Posterior vena cava (tissue), 2 donors: ENCODE results near the gene ADAMTS7. TPM values are rescaled to one million over a fixed set of nuclear protein-coding genes. Genes with fewer than 3 reads are reported as not detected.
A peak's percentile ranks its signal among the peaks of the same experiment; 100 is the strongest.
"Not testable (repeated sequence)": the region's sequence is repeated elsewhere in the genome, so short reads cannot be mapped to it uniquely, and the experiment has no call there.

Experiments
- DNase-seq: peaks from one replicate; pipeline ENCODE4 v3.0.0-alpha.2; 2020; ENCODE audit warnings: low spot score
- intact Hi-C, 2 donors: fragments of 100-400 bp; cut with DNase I; formaldehyde crosslinking; loops; one replicate each; pipeline versions ENCODE4 v1.14.1 to v1.14.2; 2022 to 2023
- long read RNA-seq, 2 donors: library from polyadenylated mRNA; unstranded; transcript quantifications; one replicate each; pipeline ENCODE4 v2.0.0, GENCODE V29; 2020 to 2021
- total RNA-seq, 2 donors: library from RNA; stranded (reverse); fragmentation: NEBNext Ultra II Directional; extraction: Animal tissue kit (Norgen Biotek cat#: 25700); gene quantifications; one replicate each; pipeline ENCODE4 v1.2.1, GENCODE V29; 2021
- donor health status: DM: yes; HTN: yes; CAD: no.
- donor health status: DM: yes; HTN: yes; CAD: no.

Gene ADAMTS7, protein sequence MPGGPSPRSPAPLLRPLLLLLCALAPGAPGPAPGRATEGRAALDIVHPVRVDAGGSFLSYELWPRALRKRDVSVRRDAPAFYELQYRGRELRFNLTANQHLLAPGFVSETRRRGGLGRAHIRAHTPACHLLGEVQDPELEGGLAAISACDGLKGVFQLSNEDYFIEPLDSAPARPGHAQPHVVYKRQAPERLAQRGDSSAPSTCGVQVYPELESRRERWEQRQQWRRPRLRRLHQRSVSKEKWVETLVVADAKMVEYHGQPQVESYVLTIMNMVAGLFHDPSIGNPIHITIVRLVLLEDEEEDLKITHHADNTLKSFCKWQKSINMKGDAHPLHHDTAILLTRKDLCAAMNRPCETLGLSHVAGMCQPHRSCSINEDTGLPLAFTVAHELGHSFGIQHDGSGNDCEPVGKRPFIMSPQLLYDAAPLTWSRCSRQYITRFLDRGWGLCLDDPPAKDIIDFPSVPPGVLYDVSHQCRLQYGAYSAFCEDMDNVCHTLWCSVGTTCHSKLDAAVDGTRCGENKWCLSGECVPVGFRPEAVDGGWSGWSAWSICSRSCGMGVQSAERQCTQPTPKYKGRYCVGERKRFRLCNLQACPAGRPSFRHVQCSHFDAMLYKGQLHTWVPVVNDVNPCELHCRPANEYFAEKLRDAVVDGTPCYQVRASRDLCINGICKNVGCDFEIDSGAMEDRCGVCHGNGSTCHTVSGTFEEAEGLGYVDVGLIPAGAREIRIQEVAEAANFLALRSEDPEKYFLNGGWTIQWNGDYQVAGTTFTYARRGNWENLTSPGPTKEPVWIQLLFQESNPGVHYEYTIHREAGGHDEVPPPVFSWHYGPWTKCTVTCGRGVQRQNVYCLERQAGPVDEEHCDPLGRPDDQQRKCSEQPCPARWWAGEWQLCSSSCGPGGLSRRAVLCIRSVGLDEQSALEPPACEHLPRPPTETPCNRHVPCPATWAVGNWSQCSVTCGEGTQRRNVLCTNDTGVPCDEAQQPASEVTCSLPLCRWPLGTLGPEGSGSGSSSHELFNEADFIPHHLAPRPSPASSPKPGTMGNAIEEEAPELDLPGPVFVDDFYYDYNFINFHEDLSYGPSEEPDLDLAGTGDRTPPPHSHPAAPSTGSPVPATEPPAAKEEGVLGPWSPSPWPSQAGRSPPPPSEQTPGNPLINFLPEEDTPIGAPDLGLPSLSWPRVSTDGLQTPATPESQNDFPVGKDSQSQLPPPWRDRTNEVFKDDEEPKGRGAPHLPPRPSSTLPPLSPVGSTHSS (N-terminal part only)
- 1 to 10 TPM; 6.7 to 8.9 TPM for total RNA-seq
- long read RNA-seq, donor 1, partial matches to known transcripts: 4 of 6 reads
- long read RNA-seq, donor 1, other reads (novel, unspliced or antisense): 2 of 6 reads
- long read RNA-seq, donor 2, partial matches to known transcripts: 5 of 10 reads
- long read RNA-seq, donor 2, other reads (novel, unspliced or antisense): 5 of 10 reads

DNA sequence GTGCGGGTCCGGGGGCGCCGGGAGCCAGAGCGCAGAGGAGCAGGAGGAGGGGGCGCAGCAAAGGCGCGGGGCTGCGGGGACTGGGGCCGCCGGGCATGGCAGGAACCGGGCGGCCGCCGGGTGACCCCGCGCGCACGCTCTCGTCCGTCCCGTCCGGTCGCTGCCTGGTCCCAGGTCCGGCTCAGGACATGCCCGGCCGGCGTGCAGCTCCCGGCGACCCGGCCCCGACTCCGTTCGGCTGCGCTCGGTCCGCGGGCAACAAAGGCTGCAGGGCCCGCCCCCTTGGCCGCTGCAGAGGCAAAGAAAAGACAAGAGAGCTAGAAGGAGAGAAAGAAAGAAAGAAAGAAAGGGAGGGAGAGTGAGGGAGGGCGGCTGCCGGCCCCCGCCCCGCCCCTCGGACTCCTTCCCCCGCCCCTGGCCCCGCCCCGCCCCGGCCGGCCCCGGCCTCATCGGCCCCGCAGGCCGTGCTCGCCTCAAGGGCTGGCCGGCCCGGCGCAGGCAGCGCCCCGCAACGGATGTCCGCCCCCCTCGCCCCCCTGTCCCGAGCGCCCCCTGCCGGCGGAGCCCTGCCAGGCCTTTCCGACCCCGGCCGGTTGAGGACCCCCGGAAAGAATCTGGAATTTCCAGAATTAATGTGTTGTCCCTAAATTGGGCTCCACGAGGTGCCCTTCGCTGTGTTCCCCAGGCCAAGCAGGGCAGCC, at the start of gene ADAMTS7:
Gene ADAMTS7, minus strand, starts transcription at position 341 of the 701 bp plus-strand sequence. Its CDS starts 244 bp downstream, at position 97.
- intact Hi-C loops: loop anchor here in 1 of 2 donors (5.0 kb wide), 1 partner anchor 1029 kb away; no protein-coding TSS in a partner anchor
- DNase-seq: peak; percentile 92

DNA sequence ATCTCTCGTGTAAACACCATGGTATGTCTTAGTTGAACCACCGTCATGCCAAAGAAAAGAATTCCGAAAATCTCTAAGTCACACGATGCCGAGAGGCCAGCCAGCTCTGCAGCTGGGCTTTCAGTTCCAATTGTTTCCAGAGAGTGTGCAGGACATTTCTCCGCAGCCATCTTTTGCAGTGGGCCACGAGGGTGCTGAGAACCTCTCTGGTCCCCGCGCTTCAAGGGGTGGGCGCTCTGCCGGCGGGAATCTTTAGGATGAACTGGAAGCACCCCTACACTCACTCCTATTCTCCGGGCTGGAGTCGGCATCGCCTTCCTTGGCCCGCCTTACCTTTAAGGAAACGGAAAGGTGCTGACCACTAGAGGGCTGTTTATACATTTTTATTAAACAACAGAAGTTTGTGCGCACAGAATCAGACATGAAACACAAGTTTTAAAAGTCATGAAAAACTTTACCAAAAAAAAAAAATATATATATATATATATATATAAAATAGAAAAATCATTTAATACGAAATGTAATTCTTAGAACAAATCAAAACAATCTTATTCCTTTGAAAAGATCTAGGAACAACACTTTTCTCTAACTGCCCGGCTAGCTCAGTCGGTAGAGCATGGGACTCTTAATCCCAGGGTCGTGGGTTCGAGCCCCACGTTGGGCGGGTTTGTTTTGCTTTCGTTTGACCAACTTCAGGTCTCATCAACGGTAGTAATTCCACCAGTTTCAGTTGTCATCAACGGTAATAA, 48.9 kb upstream of the ADAMTS7 start:
- DNase-seq: peak; percentile 93
- intact Hi-C loops: no loop called here

DNA sequence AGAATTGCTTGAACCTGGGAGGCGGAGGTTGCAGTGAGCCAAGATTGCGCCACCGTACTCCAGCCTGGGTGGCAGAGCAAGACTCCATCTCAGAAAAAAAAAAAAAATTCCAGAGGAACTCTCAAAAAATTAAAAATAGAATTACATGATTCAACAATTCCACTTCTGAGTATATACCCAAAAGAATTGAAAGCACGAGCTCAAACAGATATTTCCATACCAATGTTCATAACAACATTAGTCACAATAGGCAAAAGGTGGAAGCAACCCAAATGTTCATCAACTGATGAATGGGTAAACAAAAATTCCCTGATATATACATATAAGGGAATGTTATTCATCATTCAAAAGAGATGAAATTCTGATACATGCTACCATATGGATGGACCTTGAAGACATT, 44.5 kb upstream of the ADAMTS7 start:
- intact Hi-C loops: no loop called here
- DNase-seq: no peak

DNA sequence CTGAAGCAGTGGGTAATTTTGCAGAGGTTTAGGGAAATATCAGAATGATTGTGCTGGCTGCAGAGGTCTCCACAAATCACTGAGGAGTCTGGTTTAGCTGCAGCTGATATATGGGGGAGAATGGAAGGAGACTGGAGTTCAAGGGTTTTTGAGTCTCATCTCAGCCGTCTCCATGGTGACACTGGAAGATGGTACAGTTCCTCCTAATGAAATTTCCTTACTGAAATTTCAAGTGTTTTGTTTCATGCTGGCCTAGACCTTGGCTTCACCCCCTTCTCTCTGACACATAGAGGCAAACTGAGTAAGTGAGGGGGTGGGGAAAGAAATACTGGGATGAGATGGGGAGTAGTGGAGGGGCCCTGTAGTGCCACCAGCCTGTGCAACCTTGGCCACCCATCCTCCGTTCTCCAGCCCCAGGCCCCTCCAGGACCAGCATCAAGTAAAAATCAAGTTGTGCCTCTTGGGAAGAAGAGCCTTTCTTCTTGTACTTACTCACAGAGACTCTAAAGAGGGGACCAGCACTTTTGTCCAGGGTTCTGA, 43.6 kb upstream of the ADAMTS7 start:
- intact Hi-C loops: no loop called here
- no peak for DNase-seq

DNA sequence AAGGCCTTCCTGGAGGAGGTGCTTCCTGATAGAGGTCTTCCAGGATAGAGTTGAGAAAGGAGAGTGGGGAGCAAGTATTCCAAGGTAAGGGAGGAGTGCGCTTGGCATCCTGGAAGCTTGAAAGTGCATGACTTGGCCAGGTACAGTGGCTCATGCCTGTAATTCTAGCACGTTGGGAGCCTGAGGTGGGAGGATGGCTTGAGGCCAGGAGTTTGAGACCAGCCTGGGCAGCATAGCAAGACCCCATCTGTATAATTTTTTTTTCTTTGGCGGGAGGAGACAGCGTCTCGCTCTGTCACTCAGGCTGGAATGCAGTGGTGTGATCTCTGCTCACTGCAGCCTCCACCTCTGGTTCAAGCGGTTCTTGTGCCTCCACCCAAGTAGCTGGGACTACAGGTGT, 42.2 kb upstream of the ADAMTS7 start:
- intact Hi-C loops: no loop called here
- peak; percentile 54 for DNase-seq

DNA sequence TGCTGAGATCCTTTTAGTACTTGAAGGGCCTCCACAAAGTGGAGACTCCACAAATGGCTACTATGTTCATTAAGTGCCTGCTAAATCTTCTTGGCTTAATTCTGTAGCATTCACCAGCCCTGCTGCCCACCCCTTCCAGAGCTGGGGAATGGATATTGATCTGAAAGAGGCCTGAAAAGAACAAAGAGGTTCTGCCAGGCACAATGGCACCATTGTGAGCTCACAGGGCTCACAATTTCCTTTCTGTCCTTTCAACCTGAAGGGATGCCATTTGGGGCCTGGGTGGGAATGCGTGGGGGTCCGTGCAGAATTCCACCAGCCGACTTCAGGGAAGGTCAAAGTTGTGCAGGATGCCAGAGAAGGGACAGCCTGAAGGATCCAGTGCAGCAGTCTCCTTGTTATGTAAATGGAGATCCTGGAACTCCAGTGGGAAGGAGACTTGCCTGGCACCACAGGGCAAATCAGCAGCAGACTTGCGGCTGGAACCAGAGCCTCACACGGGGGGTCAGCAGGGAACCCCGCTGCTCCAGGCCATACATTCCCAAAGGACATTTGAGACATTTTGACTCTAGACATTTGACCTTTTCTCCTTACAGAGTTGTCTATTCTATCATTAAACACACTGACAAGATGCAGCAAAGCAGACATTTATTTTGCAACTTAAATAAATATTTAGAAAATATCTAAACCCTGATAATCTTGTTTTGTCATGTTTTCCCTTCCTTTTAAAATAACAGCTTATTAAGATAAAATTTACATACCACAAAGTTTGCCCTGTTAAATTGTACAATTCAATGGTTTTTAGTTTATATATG, 39.9 kb upstream of the ADAMTS7 start:
- peak; percentile 29 for DNase-seq
- intact Hi-C loops: no loop called here

DNA sequence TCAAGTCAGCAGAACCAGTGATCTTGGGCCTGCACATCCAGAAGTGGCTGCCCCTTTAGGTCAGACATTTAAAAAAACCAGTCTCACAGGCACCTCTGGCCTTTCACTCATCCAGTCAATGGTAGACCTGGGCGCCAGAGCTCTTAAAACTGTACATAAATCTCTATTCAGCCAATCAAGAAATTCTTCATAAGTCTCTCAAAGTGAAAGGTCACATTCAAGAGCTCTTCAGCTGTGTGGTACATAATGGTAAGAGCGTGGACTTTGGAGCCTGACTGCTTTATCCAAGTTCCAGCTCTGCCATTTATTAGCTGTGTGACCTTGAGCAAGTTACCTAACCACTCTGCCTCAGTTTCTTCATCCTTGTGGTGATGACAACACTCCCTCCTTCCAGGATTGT, 39.1 kb upstream of the ADAMTS7 start:
- intact Hi-C loops: no loop called here
- no peak for DNase-seq

DNA sequence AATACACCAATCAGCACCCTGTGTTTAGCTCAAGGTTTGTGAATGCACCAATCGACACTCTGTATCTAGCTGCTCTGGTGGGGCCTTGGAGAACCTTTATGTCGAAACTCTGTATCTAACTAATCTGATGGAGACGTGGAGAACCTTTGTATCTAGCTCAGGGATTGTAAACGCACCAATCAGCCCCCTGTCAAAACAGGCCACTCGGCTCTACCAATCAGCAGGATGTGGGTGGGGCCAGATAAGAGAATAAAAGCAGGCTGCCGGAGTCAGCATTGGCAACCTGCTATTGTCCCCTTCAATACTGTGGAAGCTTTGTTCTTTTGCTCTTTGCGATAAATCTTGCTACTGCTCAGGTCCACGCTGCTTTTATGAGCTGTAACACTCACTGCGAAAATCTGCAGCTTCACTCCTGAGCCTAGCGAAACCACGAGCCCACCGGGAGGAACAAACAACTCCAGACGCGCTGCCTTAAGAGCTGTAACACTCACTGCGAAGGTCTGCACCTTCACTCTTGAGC, 36.2 kb upstream of the ADAMTS7 start:
- DNase-seq: peak; percentile 31
- intact Hi-C loops: not testable (repeated sequence)

DNA sequence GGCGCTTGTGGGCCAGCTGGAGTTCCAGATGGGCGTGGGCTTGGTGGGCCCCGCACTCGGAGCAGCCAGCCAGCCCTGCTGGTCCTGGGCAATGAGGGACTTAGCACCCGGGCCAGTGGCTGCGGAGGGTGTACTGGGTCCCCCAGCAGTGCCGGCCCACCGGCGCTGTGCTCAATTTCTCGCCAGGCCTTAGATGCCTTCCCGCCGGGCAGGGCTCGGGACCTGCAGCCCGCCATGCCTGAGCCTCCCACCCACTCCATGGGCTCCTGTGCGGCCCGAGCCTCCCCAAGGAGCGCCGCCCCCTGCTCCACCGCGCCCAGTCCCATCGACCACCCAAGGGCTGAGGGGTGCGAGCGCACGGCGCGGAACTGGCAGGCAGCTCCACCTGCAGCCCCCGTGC, 35.6 kb upstream of the ADAMTS7 start:
- intact Hi-C loops: not testable (repeated sequence)
- DNase-seq: peak; percentile 61

DNA sequence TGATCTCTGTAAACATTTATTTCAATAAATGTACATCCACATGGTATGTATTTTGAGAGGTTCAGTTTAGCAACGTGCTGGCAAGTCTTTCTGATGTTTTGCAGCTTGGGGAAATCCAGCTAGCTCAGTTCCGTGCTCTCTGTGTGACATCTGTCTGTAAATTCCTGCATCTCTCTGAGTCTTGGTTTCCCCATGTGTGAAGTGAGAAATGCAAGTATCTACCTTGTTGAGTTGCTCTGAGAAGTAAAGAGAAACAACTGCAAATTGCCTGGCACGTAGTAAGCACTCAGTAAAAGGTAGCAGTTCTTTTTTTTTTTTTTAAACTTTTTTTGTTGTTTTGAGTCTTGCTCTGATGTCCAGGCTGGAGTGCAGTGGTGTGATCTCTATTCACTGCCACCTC, 31.3 kb upstream of the ADAMTS7 start:
- intact Hi-C loops: no loop called here
- no peak for DNase-seq

DNA sequence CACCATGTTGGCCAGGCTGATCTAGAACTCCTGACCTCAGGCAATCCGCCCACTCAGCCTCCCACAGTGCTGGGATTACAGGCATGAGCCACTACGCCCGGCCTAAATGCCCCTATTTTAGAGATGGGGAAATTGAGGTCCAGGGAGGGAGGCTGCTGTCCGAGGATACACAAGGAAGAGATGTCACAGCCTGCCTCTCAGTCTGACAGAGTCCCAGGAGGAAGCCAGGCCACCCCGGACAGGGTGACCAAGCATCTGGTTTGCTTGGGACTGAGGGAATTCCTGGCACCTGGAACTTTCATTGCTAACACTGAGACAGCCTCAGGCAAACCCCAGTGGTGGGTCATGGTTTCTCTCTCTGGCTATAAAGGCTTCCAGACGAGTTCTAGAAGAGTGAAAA, 30.6 kb upstream of the ADAMTS7 start:
- peak; percentile 42 for DNase-seq
- intact Hi-C loops: no loop called here

DNA sequence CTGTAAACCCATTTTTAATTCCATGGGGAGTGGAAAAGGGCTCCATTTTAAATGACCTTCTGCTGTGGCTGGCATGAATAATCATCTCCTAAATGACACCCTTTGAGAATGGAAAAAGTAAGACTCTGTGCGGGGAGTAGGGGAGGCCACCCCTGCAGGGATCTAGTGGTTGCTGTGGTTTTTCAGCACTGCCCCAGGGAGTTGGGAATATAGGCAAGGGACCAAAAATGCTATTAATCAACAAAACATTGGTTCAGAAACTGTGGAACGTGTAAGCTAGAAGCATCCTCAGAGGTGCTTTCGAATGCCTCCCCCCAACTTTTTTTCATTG, 30.1 kb upstream of the ADAMTS7 start:
- intact Hi-C loops: no loop called here
- DNase-seq: peak; percentile 38

DNA sequence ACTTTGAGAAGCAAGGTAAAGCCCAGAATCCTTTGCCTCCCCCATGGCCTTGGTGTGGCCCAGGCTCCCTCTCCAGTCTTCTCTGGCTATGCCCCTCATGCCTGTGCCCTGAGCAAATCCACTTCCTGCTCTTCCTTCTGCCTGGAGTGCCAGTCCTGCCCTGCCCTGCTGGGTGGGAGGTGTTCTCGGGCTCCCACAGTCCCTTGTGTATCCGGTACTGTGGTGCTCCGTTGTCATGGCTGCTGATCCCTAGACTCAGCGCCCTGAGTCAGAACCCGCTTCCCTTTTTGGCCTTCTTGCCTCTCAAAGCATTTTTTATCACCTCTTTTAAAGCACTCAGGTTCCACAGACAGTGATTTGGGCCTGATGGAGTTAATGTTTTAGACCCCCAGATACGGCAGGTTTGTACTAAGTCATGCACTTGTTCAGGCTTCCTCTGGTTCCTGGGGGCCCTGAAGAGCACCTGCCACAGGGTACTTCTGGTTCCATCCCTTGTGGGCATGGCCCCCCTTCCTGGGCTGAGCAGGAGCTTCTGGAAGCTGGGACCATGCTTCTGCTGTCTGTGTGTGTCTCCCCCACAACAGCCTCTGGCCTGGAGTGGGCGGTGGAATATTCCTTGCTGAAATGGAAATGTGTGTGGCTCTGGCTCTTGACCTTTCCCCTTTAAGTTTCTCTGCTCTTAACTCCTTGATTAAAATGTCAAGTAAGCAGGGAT, 29.6 kb upstream of the ADAMTS7 start:
- intact Hi-C loops: no loop called here
- DNase-seq: peak; percentile 76

DNA sequence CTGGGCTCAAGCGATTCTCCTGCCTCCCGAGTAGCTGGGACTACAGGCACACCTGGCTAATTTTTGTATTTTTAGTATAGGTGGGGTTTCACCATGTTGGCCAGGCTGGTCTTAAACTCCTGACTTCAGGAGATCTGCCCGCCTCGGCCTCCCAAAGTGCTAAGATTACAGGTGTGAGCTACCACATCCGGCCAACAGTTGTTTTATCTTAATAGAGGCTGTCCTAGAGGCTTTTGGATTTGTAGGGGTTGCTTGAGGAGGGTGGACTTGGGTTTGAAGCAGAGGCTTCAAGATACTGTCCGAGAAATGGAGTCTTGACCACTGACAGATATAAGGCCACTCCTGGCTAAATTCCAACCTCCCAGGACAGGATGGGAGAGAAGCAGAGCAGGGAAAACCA, 27.9 kb upstream of the ADAMTS7 start:
- intact Hi-C loops: not testable (repeated sequence)
- DNase-seq: peak; percentile 17

DNA sequence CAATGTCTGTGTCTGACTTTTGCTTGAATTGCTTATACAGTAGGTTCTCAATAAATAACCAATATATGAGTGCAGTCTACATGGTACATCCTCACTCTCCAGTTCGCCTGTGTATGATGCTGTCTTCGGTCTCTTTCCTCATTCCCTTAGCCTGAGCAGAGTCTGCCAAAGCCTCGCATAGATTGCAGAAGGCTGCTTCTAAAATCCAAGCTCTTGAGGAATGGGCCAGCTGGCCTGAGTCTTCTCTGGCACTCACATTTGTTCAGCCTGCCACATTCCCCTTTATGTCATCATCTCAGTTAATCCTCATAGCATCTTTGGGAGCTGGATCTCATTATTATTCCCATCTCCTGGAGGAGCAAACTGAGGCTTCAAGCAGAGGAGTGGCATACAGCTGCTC, 27.2 kb upstream of the ADAMTS7 start:
- intact Hi-C loops: no loop called here
- DNase-seq: peak; percentile 85

DNA sequence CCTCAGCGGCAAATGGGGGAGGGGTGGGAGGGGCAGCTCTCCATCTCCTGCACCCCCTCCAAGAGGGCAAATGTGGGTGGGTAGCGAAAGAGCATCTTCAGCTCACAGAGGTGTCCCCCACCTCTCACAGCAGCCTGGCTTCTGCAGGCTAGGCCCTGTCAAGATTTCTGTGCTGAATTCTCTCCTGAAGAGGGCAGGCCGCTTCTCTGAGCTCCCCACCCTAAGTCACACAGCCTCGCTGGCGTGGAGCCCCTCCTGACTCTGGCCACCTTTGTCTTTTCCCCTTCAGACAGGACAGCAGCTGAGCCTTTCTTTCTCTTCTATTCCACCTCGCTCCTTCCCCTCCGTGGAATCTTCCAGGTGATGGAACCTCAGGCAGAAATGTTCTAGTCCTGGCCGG, 26.3 kb upstream of the ADAMTS7 start:
- peak; percentile 68 for DNase-seq
- intact Hi-C loops: no loop called here
